ENCODE results near the gene GFRAL.
"Not testable (repeated sequence)": the region's sequence is repeated elsewhere in the genome, so short reads cannot be mapped to it uniquely, and the experiment has no call there.

Gene GFRAL

GRCh38 chr6:55327169-55327568 is at the start of gene GFRAL:
Gene GFRAL (plus strand): TSS chr6:55327469. CDS start chr6:55327555, 86 bp downstream.
- DNase-seq (ENCODE audit: low read depth in 3 of 3) = no peak

- DNase-seq (ENCODE audit: low read depth in 3 of 3) = no peak
Measured at GRCh38 chr6:55277646-55278045, 49.6 kb upstream of the GFRAL start.

GRCh38 chr6:55281215-55281614 is 46.1 kb upstream of the GFRAL start:
- DNase-seq (ENCODE audit: low read depth in 3 of 3) = no peak

- no peak for DNase-seq (ENCODE audit: low read depth in 3 of 3)
Measured at GRCh38 chr6:55282115-55282514, 45.2 kb upstream of the GFRAL start.

- DNase-seq (ENCODE audit: low read depth in 3 of 3) = no peak
Measured at GRCh38 chr6:55286824-55287223, 40.4 kb upstream of the GFRAL start.

- DNase-seq (ENCODE audit: low read depth in 3 of 3) = no peak
Measured at GRCh38 chr6:55290736-55291135, 36.5 kb upstream of the GFRAL start.

- no peak for DNase-seq (ENCODE audit: low read depth in 3 of 3)
Measured at GRCh38 chr6:55293116-55293515, 34.2 kb upstream of the GFRAL start.

GRCh38 chr6:55297214-55297613 is 30.1 kb upstream of the GFRAL start:
- DNase-seq (ENCODE audit: low read depth in 3 of 3) = not testable (repeated sequence)

GRCh38 chr6:55299286-55299985 is 27.8 kb upstream of the GFRAL start:
- no peak for DNase-seq (ENCODE audit: low read depth in 3 of 3)

- DNase-seq (ENCODE audit: low read depth in 3 of 3) = no peak
Measured at GRCh38 chr6:55304747-55305146, 22.5 kb upstream of the GFRAL start.

- DNase-seq (ENCODE audit: low read depth in 3 of 3) = no peak
Measured at GRCh38 chr6:55319961-55320695, 7.1 kb upstream of the GFRAL start.

GRCh38 chr6:55320696-55321086 is 6.6 kb upstream of the GFRAL start:
- DNase-seq (ENCODE audit: low read depth in 3 of 3) = no peak

GRCh38 chr6:55377150-55377549 is 49.9 kb downstream of the GFRAL start:
- no peak for DNase-seq (ENCODE audit: low read depth in 3 of 3)

- DNase-seq (ENCODE audit: low read depth in 3 of 3) = no peak
Measured at GRCh38 chr6:55379471-55379870, 52.2 kb downstream of the GFRAL start.

GRCh38 chr6:55379895-55380294 is 52.6 kb downstream of the GFRAL start:
- DNase-seq (ENCODE audit: low read depth in 3 of 3) = no peak

- DNase-seq (ENCODE audit: low read depth in 3 of 3) = no peak
Measured at GRCh38 chr6:55388211-55388610, 60.9 kb downstream of the GFRAL start.

GRCh38 chr6:55395871-55396270 is 68.6 kb downstream of the GFRAL start:
- no peak for DNase-seq (ENCODE audit: low read depth in 3 of 3)

- DNase-seq (ENCODE audit: low read depth in 3 of 3) = no peak
Measured at GRCh38 chr6:55397986-55398385, 70.7 kb downstream of the GFRAL start.

- DNase-seq (ENCODE audit: low read depth in 3 of 3) = no peak
Measured at GRCh38 chr6:55399351-55399750, 72.1 kb downstream of the GFRAL start.

GRCh38 chr6:55405474-55406235 is 78.4 kb downstream of the GFRAL start:
- DNase-seq (ENCODE audit: low read depth in 3 of 3) = no peak

- DNase-seq (ENCODE audit: low read depth in 3 of 3) = no peak
Measured at GRCh38 chr6:55410674-55411073, 83.4 kb downstream of the GFRAL start.

GRCh38 chr6:55423933-55424332 is 96.7 kb downstream of the GFRAL start:
- DNase-seq (ENCODE audit: low read depth in 3 of 3) = no peak
